Stimulated activated naive CD8-positive, alpha-beta T cell treated with anti-CD3 and anti-CD28 coated beads, Interleukin-15, amount 100 ng/mL, for 72 hours (primary cell): ENCODE measurements around the gene CHN2.

Experiments
- ATAC-seq: fragments of 150-1000 bp; cut with Tn5 transposase; 2 replicates; pipeline ENCODE4 v1.10.0; 2021; ENCODE audit warnings: mild to moderate bottlenecking, moderate library complexity
- DNase-seq, 2 donors: peaks; one replicate each; pipeline ENCODE4 v3.0.0; 2021 to 2022
- H3K27ac Mint-ChIP-seq, 2 donors: one replicate each; pipeline ENCODE4 v1.8.0; 2022; ENCODE audit warnings: mild to moderate bottlenecking in 2 of 2, mixed read lengths in 2 of 2, moderate library complexity in 2 of 2
- H3K27me3 Mint-ChIP-seq: one replicate; pipeline ENCODE4 v1.8.0; 2022; ENCODE audit warnings: mixed read lengths
- H3K4me1 Mint-ChIP-seq: one replicate; pipeline ENCODE4 v1.8.0; 2022; ENCODE audit warnings: mild to moderate bottlenecking, mixed read lengths
- H3K4me3 Mint-ChIP-seq, 2 donors: one replicate each; pipeline ENCODE4 v1.8.0; 2022; ENCODE audit warnings: mild to moderate bottlenecking in 2 of 2, mixed read lengths in 2 of 2, moderate library complexity in 1 of 2
- H3K9me3 Mint-ChIP-seq, 2 donors: one replicate each; pipeline ENCODE4 v1.8.0; 2022; ENCODE audit warnings: mixed read lengths in 2 of 2

The CHN2 gene

DNA sequence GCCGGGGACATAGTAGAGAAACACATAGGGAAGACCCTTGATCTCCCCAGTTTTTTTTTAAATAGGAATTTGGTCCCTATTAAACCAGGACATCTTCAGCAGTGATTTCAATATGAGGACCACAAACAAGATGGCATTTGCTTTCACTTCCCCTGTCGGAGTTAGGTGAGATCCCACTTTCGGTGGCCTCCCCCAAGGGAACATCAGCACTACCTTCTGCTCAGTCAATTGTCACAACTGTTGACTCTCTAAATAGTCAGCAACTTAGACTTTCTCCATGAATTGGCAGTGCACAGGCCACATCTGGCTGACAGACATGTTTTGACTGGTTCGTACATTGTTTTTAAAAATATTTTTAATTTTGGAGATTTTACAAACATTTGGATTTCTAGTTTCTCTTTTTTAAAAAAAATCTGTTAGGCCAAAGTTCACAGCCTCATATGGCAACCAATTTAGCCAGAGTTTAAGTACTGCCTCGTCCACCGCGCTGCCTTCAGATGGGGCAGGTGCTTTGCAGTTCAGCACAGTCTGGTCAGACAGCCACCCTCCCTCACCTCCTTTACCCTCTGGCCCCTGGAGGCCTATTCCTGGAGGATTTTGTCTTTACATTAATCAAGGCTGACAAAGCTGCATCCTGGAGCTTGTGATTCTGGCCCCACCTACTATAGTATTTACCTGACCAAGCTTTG, 229.9 kb downstream of the CHN2 start:
- Mint-ChIP-seq H3K9me3 (no peaks in the 10 kb centered on the region), H3K4me3 (no peak overlapping the region), H3K4me1 (no peaks in the 10 kb centered on the region), H3K27me3 (no peaks in the 10 kb centered on the region), H3K27ac (no peak overlapping the region)
- ATAC-seq = no peak
- DNase-seq = no peak

DNA sequence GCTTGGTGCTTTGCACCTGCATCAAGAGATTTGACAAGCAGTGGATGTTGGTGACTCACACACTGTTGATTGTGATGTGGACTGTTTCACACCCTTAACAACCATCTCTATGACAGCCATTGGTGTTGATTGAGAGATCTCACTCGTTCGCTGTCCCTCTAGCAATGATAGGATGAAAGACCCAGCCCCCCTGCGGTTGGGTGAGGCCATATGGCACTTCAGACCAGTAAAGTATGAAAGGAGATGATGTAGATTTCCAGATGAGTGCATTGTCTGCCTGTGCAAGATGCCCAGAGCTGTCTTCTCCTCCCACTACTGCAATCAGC, 230.4 kb downstream of the CHN2 start:
- no peak for DNase-seq
- Mint-ChIP-seq H3K4me1 (no peaks in the 10 kb centered on the region), H3K27ac (no peak overlapping the region), H3K9me3 (no peaks in the 10 kb centered on the region), H3K27me3 (no peaks in the 10 kb centered on the region), H3K4me3 (no peak overlapping the region)
- no peak for ATAC-seq

DNA sequence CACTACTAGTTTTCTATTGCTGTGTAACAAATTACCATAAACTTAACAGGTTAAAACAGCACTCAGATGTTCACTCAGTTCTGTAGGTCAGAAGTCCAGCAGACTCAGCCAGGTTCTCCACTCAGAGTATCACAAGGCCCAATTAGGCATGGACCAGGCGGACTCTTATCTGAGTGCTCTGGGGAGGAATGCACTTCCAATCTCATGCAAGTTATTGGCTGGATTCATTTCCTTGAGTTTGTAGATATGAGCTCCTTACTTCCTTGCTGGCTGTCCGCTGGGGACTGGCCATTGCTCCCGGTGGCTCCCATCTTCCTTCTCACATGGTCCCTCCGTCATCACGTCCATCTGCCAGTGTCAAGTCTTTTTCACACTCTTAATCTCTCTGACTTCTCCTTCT, 232.0 kb downstream of the CHN2 start:
- Mint-ChIP-seq H3K4me1 (no peaks in the 10 kb centered on the region), H3K27ac (no peak overlapping the region), H3K4me3 (no peak overlapping the region), H3K9me3 (no peaks in the 10 kb centered on the region), H3K27me3 (no peaks in the 10 kb centered on the region)
- no peak for ATAC-seq
- no peak for DNase-seq

DNA sequence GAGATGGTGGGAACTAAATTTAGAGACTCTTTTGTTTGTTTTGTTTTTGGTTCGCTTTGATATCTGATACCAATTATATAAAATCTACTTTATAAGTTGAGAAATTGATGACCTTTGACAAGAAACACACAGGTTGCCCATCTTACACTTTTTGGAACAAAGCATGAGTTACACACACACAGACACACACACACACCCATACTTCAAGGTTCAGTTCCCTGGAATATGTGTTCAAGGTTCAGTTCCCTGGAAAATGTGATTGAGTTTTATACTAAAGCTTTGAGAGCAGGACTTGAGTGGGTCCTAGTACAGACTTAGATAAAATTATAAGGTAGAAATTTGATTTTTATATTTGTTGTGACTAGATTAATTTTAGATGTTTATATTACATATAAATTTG, 234.8 kb downstream of the CHN2 start:
- Mint-ChIP-seq H3K27ac (no peak overlapping the region), H3K4me1 (no peaks in the 10 kb centered on the region), H3K4me3 (no peak overlapping the region), H3K27me3 (no peaks in the 10 kb centered on the region), H3K9me3 (no peaks in the 10 kb centered on the region)
- no peak for ATAC-seq
- DNase-seq = no peak

DNA sequence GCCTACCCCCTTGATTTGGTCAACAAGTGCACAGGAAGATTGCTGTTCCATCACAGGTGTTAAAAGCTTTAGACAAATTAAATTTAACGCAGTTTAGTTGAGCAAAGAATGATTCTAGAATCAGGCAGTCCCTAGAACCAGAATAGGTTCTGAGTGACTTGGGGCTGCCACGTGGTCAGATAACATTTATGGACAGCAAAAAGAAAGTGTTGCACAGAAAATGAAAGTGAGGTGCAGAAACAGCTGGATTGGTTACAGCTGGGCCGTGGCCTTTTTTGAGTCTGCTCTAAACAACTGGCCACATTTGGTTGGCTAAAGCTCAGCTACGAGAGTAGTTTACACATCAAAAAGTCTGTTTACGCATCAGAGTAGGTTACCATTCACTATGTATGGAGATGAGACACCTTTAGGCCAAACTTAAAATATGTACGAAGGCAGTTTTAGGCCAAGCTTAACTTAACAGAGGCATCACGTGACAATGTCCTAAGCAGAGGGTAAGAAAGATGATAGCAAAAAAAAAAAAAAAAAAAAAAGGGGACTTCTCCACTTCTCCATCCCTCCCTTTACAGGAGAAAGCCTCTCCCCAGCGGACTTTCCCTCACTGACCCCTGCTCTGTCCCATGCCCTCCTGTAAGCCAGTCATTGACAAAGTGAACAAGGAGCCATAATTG, 235.8 kb downstream of the CHN2 start:
- Mint-ChIP-seq H3K4me3 (no peak overlapping the region), H3K27ac (no peak overlapping the region), H3K4me1 (no peaks in the 10 kb centered on the region), H3K27me3 (no peaks in the 10 kb centered on the region), H3K9me3 (no peaks in the 10 kb centered on the region)
- ATAC-seq (no peak), DNase-seq (no peak)

DNA sequence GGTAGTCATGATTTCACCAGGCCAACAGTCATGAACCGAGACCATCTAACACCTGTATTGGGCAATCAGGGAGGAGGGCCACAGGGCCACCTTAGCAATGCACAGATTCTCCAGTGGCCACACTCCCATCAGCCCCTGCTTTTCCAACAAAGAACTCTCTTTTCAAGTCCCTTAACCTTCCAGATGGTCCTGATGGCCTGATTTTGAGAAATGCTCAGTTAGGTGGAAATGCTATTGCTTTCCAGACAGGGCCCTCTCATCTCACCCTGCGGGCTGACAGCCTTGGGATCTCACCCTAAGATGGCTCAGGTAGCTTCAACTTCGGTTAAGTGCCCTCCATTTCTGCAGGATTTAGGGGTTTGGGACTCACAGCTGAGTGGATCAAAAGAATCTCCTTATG, 237.1 kb downstream of the CHN2 start:
- Mint-ChIP-seq H3K4me3 (no peak overlapping the region), H3K4me1 (no peaks in the 10 kb centered on the region), H3K27ac (no peak overlapping the region), H3K27me3 (no peaks in the 10 kb centered on the region), H3K9me3 (no peaks in the 10 kb centered on the region)
- DNase-seq (no peak), ATAC-seq (no peak)

DNA sequence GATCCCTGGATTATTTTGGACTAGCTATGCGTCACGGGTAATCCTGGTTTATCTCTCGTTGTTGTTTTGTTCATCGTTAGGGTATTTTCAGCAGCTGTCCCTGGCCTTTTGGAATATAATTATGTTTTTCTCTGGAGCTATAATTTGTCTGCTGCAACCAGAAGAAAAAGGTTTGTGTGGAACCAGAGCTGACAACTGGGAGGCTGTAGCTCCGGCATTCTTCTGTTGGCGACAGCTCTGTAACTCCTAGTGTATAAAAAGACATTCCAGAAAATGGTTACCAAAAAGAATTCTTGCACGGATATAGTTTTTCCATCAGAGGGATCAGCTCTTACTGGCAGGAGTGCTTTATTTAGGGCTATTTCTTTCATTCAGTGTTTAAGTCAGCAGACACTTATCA, 238.1 kb downstream of the CHN2 start:
- DNase-seq (no peak), ATAC-seq (no peak)
- Mint-ChIP-seq H3K4me1 (no peaks in the 10 kb centered on the region), H3K4me3 (no peak overlapping the region), H3K9me3 (no peaks in the 10 kb centered on the region), H3K27me3 (no peaks in the 10 kb centered on the region), H3K27ac (no peak overlapping the region)

DNA sequence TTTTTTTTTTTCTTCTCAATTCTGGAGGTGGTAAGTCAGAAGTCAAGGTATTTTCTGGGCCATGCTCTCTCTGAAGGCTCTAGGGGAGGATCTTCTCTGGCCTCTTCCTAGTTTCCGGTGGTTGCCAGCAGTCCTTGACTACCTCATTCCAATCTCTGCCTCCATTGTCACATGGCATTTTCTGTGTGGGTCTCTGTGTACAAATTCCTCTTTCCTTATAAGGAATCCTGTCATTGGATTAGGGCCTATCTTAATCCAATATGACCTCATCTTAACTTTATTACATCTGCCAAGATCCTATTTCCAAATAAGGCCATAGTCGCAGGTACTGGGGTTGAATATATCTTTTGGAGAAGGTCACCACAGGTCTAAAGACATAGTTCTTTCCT, 239.8 kb downstream of the CHN2 start:
- H3K4me1 Mint-ChIP-seq = no peaks in the 10 kb centered on the region
- DNase-seq (no peak), ATAC-seq (no peak)
- H3K9me3 Mint-ChIP-seq = no peaks in the 10 kb centered on the region
- no peaks in the 10 kb centered on the region for H3K27me3 Mint-ChIP-seq
- no peak overlapping the region for H3K27ac Mint-ChIP-seq
- no peak overlapping the region for H3K4me3 Mint-ChIP-seq

DNA sequence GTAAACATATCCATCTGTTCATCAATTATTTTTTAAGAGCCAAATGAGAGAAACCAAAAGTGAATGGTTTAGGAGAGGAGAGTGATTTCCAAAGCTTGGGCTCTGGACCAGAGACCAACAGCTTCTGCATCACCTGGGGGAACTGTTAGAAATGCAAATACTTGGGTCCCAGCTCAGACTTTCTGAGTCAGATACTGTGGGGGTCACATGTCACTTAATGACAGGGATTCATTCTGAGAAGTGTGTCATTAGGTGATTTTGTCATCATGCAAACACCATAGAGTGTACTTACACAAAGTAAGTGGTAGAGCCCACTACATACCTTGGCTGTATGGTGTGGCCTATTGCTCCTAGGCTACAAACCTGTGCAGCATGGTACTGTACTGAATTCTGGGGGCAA, 240.6 kb downstream of the CHN2 start:
- Mint-ChIP-seq H3K9me3 (no peaks in the 10 kb centered on the region), H3K27me3 (no peaks in the 10 kb centered on the region), H3K27ac (no peak overlapping the region), H3K4me3 (no peak overlapping the region), H3K4me1 (no peaks in the 10 kb centered on the region)
- DNase-seq (no peak), ATAC-seq (no peak)

DNA sequence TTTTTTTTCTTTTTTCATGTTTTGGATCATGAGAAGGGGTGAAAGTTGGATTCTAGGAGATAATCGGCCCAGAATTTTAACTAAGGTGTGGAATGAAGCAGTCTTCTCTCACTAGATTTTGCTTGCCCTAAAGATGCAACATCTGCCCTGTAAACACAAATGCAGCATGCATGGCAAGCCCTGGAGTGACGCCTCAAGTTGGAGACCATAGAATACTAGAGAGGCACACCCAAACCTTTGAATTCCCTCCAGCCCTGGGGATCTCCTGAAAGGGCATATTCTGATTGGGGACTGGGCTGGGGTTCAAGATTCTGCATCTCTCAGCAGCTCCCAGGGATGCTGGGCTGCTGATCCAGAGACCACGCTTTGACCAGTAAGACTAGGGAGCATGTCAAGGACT, 241.3 kb downstream of the CHN2 start:
- no peaks in the 10 kb centered on the region for H3K4me1 Mint-ChIP-seq
- no peak overlapping the region for H3K4me3 Mint-ChIP-seq
- H3K9me3 Mint-ChIP-seq = no peaks in the 10 kb centered on the region
- H3K27me3 Mint-ChIP-seq = no peaks in the 10 kb centered on the region
- H3K27ac Mint-ChIP-seq = no peak overlapping the region
- ATAC-seq (no peak), DNase-seq (no peak)

DNA sequence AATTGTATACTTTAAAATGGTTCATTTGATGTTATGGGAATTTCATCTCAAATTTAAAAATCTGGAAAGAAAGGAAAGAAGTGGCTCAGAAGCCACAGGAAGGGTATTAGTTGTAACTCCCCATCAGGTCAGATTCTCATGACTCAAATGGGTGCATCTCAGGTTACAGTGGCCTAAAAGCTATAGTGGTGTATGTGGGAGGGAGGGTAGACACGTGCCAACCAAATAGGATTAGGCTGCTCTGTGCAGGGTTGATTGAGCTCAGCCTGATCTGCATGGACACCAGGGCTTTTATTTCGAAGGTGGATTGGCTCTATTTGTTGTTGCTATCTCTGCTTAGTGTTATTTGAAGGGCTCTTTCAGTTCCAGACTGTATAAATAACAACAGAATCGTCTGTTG, 247.6 kb downstream of the CHN2 start:
- DNase-seq = no peak
- ATAC-seq = no peak
- no peak overlapping the region for H3K27ac Mint-ChIP-seq
- no peaks in the 10 kb centered on the region for H3K4me1 Mint-ChIP-seq
- H3K9me3 Mint-ChIP-seq = no peaks in the 10 kb centered on the region
- H3K27me3 Mint-ChIP-seq = peaks cover 8% of the 10 kb centered on the region
- H3K4me3 Mint-ChIP-seq = no peak overlapping the region

DNA sequence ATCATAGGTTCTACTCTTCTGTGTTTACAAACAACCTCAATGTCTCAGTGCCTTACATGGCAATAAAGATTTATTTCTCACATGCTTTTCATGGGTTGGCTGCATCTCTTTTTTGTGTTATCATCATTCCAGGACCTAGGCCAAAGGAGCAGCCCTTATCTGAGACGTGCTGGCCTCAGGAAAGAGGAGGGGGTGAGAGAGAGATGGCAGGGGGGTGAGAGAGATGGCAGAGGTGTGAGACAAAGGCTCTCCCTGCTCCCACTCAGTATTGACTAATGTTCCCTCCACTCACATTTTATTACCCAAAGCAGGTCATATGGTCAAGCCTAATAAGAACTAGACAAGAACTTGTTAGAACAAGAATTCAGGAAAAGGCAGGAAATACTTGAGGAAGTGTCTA, 249.0 kb downstream of the CHN2 start:
- H3K4me1 Mint-ChIP-seq = no peaks in the 10 kb centered on the region
- H3K9me3 Mint-ChIP-seq = no peaks in the 10 kb centered on the region
- H3K27me3 Mint-ChIP-seq = peaks cover 8% of the 10 kb centered on the region
- ATAC-seq (no peak), DNase-seq (no peak)
- H3K4me3 Mint-ChIP-seq = no peak overlapping the region
- no peak overlapping the region for H3K27ac Mint-ChIP-seq

DNA sequence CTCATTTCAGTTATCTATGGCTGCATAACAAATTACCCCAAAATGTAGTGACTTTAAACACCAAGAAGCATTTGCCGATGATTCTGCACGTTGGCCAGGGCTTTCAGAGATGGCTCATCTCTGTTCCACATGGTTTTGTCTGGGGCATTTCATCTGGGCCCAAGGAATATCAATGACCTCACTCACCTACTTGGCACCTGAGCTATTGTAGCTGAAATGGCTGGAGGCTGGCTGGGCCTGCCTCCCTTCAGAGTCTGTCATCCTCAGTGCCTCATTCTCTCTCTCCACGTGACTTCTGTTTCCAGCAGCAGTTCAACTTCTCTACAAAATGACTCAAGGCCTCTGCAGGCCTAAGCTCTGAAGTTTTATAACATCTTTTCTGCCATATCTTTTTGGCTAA, 249.7 kb downstream of the CHN2 start:
- Mint-ChIP-seq H3K9me3 (no peaks in the 10 kb centered on the region), H3K27ac (no peak overlapping the region), H3K27me3 (peaks cover 8% of the 10 kb centered on the region), H3K4me1 (no peaks in the 10 kb centered on the region), H3K4me3 (no peak overlapping the region)
- ATAC-seq = no peak
- DNase-seq = no peak

DNA sequence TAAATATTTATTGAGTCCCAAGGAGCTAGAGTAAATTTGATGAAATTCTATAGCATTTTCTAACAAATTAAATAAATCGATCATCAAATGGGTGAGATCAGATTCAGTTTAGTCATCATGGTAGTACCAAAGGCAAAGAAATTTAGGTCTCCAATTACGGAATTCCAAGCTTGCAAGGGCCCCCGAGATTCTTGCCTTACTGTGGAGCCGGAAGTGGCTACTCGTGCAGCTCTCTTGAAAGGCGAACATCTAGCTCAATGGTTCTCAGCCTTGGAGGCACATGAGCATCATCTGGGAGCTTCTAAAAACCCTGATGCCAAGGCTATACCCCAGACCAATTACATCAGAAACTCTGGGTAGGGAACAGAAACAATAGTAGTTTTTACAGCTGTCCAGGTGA, 251.2 kb downstream of the CHN2 start:
- no peak overlapping the region for H3K4me3 Mint-ChIP-seq
- DNase-seq (no peak), ATAC-seq (no peak)
- no peaks in the 10 kb centered on the region for H3K4me1 Mint-ChIP-seq
- H3K27me3 Mint-ChIP-seq = peaks cover 8% of the 10 kb centered on the region
- no peaks in the 10 kb centered on the region for H3K9me3 Mint-ChIP-seq
- H3K27ac Mint-ChIP-seq = no peak overlapping the region

DNA sequence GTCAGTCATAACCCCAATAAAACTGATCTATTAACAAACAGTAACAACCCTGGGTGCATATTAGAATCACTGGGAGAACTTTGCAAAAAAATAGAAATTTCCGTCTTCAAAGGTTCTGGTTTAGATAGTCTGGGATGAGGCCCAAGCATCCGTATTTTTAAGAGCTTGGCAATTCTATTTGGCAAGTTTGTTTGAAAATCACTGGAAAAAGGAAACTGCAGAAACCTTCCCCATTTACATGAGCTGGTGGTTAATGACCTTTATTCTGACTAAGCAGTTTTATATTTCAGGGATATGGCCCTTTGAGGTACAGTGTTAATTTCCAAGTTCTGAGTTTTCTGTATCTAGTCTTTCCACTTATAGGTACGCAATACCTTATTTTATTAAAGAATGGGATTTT, 253.3 kb downstream of the CHN2 start:
- Mint-ChIP-seq H3K9me3 (no peaks in the 10 kb centered on the region), H3K27me3 (no peaks in the 10 kb centered on the region), H3K4me1 (no peaks in the 10 kb centered on the region), H3K27ac (no peak overlapping the region), H3K4me3 (no peak overlapping the region)
- no peak for ATAC-seq
- no peak for DNase-seq

DNA sequence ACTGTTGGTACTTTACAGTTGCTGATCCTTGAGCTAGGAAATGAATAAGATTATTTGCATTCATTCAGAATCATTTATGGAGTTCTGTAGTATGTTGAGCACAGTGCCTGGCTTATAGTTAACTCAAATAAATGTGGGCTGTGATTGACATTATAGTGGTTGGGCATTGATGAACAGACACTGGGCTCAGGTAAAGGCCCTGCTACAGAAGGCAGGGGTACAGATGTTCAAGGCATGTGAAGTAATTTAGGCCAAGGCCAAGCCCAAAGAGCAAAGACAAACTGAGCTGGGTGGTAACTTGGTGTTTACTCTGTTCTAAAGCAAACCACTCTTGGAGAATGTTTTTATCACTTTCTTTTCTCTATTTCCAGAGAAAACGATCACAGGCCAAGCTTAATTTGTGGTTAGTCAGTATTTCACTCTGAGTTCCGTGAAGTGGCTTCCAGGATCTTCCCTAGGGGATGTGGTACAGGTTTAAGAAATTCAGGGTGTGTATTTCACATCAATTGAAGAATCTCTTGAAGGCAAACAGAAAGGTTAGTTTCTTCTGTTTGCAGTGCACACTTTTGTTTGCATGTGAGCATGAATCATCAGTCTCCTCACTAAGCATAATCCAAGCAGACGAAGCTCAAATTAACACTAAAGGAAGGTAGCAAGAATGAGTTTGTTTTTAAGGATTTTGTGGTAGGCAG, 255.1 kb downstream of the CHN2 start:
- no peaks in the 10 kb centered on the region for H3K27me3 Mint-ChIP-seq

DNA sequence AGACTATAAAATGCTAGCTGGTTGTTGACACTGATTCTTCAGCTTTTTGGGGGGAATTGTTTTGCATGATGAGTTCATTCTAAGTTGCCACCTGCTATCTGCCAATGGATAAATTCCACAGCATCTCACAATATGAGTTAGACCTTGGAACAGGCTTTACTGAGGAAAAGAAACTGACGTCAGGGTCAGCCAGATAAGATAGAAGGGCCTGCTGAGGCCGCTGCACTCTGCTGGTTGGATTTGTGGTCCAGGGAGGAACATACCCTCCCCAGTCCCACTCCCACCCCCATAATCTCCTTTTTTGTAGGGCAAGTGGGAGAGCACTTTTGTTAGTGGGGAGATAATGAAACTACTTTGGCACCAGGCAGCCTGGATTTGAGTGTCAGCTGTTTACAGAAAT, 258.4 kb downstream of the CHN2 start:
- ATAC-seq = no peak
- Mint-ChIP-seq H3K4me1 (no peaks in the 10 kb centered on the region), H3K27ac (no peak overlapping the region), H3K4me3 (no peak overlapping the region), H3K27me3 (no peaks in the 10 kb centered on the region), H3K9me3 (no peaks in the 10 kb centered on the region)
- no peak for DNase-seq

More for the DNA sequence above, 255.1 kb downstream of the CHN2 start:
- Mint-ChIP-seq H3K27ac (no peak overlapping the region), H3K4me3 (no peak overlapping the region), H3K4me1 (no peaks in the 10 kb centered on the region), H3K9me3 (no peaks in the 10 kb centered on the region)
- DNase-seq (no peak), ATAC-seq (no peak)
